C4-2B (cell line): ENCODE data around the gene TRAF5.
"Not testable (repeated sequence)": the region's sequence is repeated elsewhere in the genome, so short reads cannot be mapped to it uniquely, and the experiment has no call there.

Source experiments
- H3K27ac ChIP-seq: fragments of 450-650 bp; 2 replicates; pipeline ENCODE4 v1.5.1; 2017
- ZFX ChIP-seq: fragments of 450-650 bp; IDR thresholded peaks from 2 replicates; pipeline ENCODE4 v1.6.1; 2017
- TF ChIP-seq, protein P1 (sequence below): fragments of 450-650 bp; conservative IDR thresholded peaks from 2 replicates; pipeline ENCODE4 v1.5.1; 2017; ENCODE audit warnings: mild to moderate bottlenecking

Gene TRAF5

DNA sequence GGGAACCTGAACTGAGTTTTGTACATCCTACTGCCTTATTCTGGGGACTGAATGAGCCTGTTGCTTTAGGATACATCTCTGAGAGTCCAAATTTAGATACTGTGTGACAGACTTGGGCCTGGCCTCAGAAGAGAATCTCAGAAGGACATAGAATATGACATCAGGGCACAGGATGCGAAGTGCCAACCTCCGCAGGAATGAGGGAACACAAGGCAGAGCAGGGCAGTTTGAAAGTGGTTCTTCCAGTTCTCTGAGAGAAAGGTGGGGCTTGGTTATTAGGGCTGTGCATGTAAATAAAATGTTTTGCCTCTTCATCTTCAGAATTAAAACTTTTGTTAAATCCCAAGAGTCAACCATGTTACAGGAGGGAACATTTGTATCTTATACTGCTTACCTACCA is 23.1 kb downstream of the TRAF5 start:
- TF ChIP-seq ZFX, result no peak
- TF ChIP-seq, protein P1, sequence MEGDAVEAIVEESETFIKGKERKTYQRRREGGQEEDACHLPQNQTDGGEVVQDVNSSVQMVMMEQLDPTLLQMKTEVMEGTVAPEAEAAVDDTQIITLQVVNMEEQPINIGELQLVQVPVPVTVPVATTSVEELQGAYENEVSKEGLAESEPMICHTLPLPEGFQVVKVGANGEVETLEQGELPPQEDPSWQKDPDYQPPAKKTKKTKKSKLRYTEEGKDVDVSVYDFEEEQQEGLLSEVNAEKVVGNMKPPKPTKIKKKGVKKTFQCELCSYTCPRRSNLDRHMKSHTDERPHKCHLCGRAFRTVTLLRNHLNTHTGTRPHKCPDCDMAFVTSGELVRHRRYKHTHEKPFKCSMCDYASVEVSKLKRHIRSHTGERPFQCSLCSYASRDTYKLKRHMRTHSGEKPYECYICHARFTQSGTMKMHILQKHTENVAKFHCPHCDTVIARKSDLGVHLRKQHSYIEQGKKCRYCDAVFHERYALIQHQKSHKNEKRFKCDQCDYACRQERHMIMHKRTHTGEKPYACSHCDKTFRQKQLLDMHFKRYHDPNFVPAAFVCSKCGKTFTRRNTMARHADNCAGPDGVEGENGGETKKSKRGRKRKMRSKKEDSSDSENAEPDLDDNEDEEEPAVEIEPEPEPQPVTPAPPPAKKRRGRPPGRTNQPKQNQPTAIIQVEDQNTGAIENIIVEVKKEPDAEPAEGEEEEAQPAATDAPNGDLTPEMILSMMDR, result no peak
- no peak overlapping the region for H3K27ac ChIP-seq

DNA sequence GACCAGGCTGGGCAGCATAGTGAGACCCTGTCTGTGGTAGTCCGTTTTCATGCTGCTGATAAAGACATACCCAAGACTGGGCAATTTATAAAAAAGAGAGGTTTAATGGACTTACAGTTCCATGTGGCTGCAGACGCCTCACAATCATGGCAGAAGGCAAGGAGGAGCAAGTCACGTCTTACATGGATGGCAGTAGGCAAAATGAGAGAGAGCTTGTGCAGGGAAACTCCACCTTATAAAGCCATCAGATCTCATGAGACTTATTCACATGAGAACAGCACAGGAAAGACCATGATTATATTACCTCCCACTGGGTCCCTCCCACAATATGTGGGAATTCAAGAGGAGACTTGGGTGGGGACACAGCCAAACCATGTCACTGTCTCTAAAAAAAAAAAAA is 25.4 kb downstream of the TRAF5 start:
- H3K27ac ChIP-seq, result not testable (repeated sequence)

DNA sequence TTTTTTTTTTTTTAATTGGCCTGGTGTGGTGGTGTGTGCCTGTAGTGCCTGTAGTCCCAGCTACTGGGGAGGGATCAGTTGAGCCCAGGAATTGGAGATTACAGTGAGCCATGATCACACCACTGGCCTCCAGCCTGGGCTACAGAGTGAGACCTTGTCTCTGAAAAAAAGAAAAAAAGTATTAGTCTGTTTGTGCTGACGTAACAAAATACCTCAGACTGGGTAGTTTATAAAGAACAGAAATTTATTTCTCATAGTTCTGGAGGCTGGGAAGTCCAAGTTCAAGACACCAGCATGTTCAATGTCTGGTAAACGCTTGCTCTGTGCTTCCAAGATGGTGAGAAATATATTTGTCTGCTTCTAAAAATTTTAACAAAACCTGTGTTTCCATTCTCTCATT is 25.8 kb downstream of the TRAF5 start:
- H3K27ac ChIP-seq, result no peak overlapping the region
- no peak for TF ChIP-seq ZFX
- TF ChIP-seq, protein P1, result no peak

DNA sequence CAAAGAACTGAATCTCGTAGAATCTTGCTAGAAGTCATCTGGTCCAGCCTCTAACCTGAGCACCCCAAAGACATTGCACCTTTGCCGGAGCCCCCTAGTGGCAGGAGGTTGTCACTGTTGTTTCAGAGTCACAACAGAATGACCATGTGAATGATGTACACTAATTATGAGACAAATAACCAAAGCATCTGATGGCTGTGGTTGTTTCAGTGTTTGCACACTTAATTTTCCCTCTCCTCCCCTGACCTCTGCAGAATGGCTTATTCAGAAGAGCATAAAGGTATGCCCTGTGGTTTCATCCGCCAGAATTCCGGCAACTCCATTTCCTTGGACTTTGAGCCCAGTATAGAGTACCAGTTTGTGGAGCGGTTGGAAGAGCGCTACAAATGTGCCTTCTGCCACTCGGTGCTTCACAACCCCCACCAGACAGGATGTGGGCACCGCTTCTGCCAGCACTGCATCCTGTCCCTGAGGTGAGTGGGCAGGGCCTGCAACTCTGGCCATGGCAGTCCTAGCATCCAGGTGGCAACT is 26.4 kb downstream of the TRAF5 start:
- TF ChIP-seq, protein P1, result peak; percentile 94
- TF ChIP-seq ZFX, result no peak
- no peak overlapping the region for H3K27ac ChIP-seq

DNA sequence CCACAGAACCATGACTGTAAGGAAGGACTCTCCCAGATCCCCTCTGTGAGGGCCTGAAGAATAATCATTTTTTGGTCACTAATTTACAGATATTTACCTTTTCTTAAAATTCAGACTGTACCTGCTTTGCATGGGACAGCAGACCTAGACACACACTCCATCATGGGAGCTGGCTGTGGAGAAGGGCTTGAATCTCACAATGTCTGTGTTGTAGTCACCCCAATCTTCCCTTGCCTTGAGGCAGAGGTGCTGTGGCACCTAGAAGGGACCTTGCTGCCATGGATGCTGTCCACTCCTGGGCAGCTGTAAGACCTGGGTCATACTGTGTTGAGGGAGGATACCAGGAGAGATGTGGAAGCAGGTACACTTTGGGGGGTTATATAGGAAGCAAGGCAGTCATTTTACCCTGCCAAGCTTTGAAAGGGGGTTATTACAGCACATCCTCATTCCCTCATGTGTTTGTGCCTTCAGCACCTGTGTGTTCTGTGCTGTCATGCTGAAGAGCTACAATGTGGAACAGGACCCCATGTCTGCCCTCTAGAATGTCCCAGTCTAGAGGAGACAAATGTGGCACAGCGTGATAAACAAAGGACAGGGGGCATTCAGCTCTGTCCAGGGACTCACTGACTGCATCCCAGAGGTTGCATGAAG is 27.1 kb downstream of the TRAF5 start:
- no peak overlapping the region for H3K27ac ChIP-seq
- TF ChIP-seq, protein P1, result no peak
- no peak for TF ChIP-seq ZFX

DNA sequence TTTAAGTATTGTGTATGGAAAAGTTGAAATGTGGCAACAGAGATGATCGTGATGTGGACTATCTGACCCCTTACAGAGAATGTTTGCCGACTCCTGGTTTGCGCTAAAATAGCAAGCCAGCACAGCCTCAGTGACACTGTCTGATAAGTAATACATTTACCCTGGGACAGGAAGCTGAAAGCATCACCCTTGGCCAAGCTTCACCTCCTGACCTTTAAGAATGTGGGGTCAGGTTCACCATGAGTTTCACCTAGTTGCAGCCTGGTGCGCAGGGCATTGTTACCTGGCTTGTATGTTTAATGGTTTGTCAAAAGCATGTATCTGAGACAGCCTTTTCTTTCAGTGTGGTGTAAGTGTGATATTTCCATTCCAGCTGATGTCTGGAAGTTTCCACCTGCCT is 29.2 kb downstream of the TRAF5 start:
- no peak for TF ChIP-seq ZFX
- TF ChIP-seq, protein P1, result no peak
- no peak overlapping the region for H3K27ac ChIP-seq

DNA sequence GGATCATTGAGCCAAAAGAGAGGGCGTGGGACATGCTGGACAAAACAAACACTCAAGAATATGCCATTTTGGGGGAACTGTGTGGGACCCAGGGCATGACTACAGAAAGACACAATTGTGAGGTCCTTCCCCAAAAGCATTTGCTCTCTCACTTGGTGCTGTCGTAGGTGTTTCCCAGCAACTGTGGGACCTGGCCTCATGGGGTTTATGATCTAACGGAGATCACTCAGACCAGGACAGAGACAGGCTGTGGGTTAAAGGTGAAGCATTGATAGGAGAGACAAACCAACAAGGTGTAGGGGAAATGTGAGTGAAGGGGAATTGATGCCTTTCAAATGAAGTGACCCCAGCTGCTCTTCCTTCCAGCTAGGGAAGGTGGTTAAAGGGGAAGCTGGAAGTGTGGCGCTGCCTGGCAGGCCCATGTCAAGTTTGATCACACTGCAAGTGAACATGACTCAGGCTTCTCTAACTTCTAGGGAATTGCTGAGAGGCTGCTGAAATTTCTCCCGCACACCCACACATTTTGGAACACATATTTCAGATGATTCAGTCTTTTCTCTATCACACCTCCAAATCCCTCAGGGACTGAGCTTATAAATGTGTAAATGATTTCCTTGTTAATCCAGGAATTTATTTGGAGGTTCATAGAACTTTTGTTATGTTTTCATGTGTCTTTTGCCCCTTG is 30.2 kb downstream of the TRAF5 start:
- H3K27ac ChIP-seq, result no peak overlapping the region
- TF ChIP-seq, protein P1, result no peak
- no peak for TF ChIP-seq ZFX
